DMS53 (cell line): ENCODE data around the gene NR2C2AP.
A peak's percentile ranks its signal among the peaks of the same experiment; 100 is the strongest.

Experiments used
- DNase-seq: peaks from one replicate; lab custom pipeline; 2025; lab: John Stamatoyannopoulos, UW

The NR2C2AP gene

GRCh38 chr19:19214892-19215291, 11.7 kb upstream of the NR2C2AP start:
- peak; percentile 28 for DNase-seq

GRCh38 chr19:19214159-19214490, 10.9 kb upstream of the NR2C2AP start:
- peak; percentile 47 for DNase-seq

- DNase-seq = no peak
Measured at GRCh38 chr19:19213426-19214158, 10.4 kb upstream of the NR2C2AP start.

- DNase-seq = no peak
Measured at GRCh38 chr19:19212916-19213315, 9.7 kb upstream of the NR2C2AP start.

- DNase-seq = peak; percentile 49
Measured at GRCh38 chr19:19211499-19212420, 8.5 kb upstream of the NR2C2AP start, which contains the start of gene NCAN. Gene NCAN, plus strand, starts transcription at chr19:19211958. Its CDS starts 4,996 bp downstream, at chr19:19216954.

- peak; percentile 91 for DNase-seq
Measured at GRCh38 chr19:19209372-19209771, 6.2 kb upstream of the NR2C2AP start.

- no peak for DNase-seq
Measured at GRCh38 chr19:19207637-19208572, 4.7 kb upstream of the NR2C2AP start.

GRCh38 chr19:19206938-19207337, 3.7 kb upstream of the NR2C2AP start:
- no peak for DNase-seq

GRCh38 chr19:19205416-19206410, 2.5 kb upstream of the NR2C2AP start:
- no peak for DNase-seq

GRCh38 chr19:19204181-19204580, 967 bp upstream of the NR2C2AP start:
- no peak for DNase-seq

- DNase-seq = peak; percentile 48
Measured at GRCh38 chr19:19202707-19203011, 555 bp downstream of the NR2C2AP start.

GRCh38 chr19:19201697-19202630, 1.2 kb downstream of the NR2C2AP start:
- DNase-seq = no peak

- no peak for DNase-seq
Measured at GRCh38 chr19:19193926-19194325, 9.3 kb downstream of the NR2C2AP start.

- DNase-seq = no peak
Measured at GRCh38 chr19:19192910-19193423, 10.2 kb downstream of the NR2C2AP start.

GRCh38 chr19:19192078-19192882, 10.9 kb downstream of the NR2C2AP start, which contains the start of the genes BORCS8 and RFXANK:
Gene BORCS8, minus strand, starts transcription at chr19:19192152. Its CDS starts 35 bp downstream, at chr19:19192117.
Gene RFXANK, plus strand, starts transcription at chr19:19192258. Its CDS starts 1,689 bp downstream, at chr19:19193947.
- DNase-seq = peak; percentile 98

GRCh38 chr19:19191768-19192077, 11.5 kb downstream of the NR2C2AP start:
- DNase-seq = no peak

GRCh38 chr19:19186742-19187141, 16.5 kb downstream of the NR2C2AP start:
- no peak for DNase-seq
